Stimulated activated CD8-positive, alpha-beta memory T cell treated with anti-CD3 and anti-CD28 coated beads, Interleukin-12 subunit alpha, Interleukin-12 subunit beta, amount 100 ng/mL, for 4 hours (primary cell): ENCODE results near the gene LRCH3.

Experiments
- DNase-seq: peaks from one replicate; pipeline ENCODE4 v3.0.0-alpha.2; 2020; ENCODE audit warnings: low read depth

LRCH3 gene

DNA sequence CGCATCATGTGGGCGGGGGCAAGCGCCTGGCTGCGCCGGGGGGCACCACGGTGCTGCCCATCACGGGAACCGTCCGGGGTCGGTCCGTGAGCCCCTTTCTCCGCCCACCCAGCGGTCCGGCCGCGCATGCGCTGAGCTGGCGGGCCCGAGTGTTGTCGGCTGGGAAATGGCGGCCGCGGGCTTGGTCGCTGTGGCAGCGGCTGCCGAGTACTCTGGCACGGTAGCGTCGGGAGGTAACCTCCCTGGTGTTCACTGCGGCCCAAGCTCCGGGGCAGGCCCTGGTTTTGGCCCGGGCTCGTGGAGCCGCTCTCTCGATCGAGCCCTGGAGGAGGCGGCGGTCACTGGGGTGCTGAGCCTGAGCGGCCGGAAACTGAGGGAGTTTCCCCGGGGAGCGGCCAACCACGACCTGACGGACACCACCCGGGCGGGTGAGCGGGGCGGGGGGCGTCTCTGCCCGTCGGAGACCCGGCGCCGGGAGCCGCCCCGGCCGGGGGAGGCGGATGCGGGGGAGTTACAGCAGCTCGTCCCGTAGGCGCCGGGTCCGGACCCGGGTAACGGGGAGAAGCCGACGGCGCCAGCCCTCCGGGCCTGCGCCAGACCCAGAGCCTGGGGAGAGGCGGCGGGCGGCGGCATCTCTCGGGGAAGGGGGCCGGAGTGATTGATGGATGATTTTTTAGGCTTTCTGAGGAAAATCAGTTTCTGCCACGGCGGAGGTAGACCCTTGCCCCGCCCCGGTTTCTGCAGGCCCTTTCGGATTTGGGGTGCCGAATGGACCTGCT, at the start of gene LRCH3:
LRCH3 (plus strand) TSS at position 142 of the 779 bp plus-strand sequence; CDS start at position 167, 25 bp downstream.
- DNase-seq: peak; percentile 78

- no peak for DNase-seq
Measured at GRCh38 chr3:197742787-197743186, 48.3 kb upstream of the LRCH3 start.

DNA sequence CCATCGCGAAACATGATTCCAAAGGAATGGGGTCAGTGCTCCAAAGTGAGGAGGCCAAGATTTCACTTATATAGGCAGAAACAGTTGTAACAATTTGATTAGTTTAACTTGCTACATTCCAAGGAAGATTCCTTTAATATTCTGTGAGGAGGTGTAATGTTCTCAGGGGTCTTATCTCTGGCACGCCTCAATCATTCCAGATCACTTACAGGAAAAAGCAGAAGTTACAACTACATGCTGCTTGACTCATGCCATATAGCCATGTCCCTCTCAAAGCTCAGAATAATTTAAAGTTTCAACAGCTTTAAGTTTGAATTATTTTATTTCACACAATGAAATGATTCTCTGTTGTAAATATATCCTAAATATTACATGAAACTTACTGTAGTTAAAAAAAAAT, 44.8 kb upstream of the LRCH3 start:
- DNase-seq: no peak

GRCh38 chr3:197746801-197747237, 44.2 kb upstream of the LRCH3 start:
- no peak for DNase-seq

GRCh38 chr3:197748597-197749314, 42.3 kb upstream of the LRCH3 start:
- no peak for DNase-seq

DNA sequence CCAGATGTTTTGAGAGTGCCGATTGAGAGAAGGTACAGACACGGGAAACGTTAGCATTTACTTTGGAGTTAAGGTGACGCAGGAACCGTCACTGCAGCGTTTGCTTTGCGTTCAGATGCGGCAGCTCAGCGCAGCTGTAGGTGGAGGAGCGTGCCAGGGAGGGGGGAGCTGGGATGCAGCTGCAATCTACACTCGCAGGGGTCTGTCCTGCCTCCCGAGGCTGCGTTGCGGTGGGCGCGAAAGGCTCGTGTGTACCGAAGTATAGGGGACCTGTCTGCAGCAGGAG, 41.8 kb upstream of the LRCH3 start:
- no peak for DNase-seq

DNA sequence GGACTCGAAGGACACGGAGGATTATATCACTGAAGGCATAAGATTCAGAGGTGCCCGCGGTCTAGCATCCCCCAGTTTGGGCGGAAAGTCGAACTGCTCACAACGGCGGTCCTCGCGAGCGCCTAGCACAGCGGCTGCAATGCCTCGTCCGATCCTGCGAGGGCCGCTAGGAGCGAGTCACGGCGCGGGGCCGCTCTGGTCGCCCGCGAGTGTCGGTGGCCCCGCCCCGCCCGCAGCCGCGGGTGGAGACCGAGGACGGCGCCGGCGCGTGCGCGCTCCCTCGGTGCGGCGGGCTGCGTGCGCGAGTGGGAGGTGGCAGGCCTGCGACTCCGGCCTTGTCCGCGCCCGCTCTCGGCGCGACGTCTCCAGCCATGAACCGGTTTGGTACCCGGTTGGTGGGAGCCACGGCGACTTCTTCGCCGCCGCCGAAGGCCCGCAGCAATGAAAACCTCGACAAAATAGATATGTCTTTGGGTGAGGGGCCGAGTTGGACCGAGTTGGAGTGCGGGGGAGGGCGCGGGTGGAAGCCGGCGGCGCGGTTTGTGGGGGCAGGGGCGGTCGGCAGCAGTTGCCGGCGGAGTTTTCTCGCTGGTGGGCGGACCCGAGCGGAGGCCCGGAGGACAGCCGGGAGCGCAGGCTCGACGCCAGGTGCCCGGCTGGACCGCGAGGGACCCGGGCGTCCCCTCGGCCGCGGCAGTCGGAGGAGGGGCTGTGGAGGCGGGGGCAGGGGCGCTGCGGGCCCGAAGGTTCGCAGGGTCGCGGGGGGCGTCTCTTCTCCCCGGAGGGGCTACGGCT, 41.3 kb upstream of the LRCH3 start, which contains the start of gene FYTTD1:
FYTTD1 (plus strand) TSS at position 283 of the 795 bp plus-strand sequence; CDS start at position 372, 89 bp downstream.
- DNase-seq: peak; percentile 84

GRCh38 chr3:197750396-197750831, 40.6 kb upstream of the LRCH3 start:
- peak; percentile 31 for DNase-seq

GRCh38 chr3:197750858-197751737, 40.0 kb upstream of the LRCH3 start:
- DNase-seq: no peak

DNA sequence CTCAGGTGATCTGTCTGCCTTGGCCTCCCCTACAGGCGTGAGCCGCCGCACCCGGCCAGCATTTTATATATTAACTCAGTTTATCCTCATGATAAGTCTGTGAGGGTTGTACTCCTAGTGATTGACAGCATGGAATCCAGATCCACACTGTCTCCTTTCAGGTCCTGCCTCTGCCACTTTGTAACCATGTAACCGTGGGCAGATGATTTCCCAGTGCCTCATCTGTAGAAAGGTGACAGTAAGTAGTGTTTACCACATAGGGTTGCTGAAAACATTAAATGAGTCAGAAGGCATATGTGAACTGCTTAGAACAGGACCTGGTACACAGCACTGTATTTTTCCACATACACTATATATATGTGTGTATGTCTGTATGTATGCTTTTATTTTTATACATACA, 38.9 kb upstream of the LRCH3 start:
- DNase-seq: no peak

- DNase-seq: no peak
Measured at GRCh38 chr3:197753263-197753662, 37.8 kb upstream of the LRCH3 start.

- no peak for DNase-seq
Measured at GRCh38 chr3:197756704-197757103, 34.4 kb upstream of the LRCH3 start.

DNA sequence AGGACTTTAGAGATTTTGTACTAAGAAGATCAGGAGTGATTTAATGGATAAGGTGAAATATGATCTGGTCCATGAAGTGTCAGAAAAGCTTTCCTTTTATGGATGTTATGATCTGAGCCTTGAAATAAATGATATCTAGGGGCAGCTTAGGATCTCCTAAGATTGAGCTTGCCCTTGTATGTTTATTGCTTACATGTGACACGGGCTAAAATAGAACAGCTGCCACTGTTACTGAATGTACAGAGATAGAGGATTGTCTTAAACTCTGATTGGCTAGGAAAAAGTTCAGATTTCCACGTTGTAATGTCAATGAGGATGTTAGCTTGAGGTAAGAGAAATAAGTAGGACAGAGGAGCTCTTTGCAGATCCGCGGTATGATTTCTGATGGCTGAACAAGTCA, 32.5 kb upstream of the LRCH3 start:
- no peak for DNase-seq

- no peak for DNase-seq
Measured at GRCh38 chr3:197761784-197762183, 29.3 kb upstream of the LRCH3 start.

DNA sequence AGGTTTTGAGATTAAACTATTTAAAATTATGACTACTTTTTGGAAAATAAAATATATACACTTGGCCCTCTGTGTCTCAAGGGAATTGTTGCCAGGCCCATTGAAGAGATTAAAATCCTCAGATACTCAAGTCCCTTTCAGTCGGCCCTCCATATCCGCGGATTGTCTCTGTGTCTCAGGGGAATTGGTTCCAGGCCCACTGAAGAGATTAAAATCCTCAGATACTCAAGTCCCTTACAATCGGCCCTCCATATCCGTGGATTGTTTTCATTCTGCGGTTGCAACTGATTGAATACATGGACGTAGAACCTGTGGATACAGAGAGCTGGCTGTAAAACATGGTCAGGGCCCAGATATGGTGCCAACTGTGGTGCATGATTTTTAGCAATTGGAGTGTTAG, 15.7 kb upstream of the LRCH3 start:
- no peak for DNase-seq

- no peak for DNase-seq
Measured at GRCh38 chr3:197782230-197782629, 8.8 kb upstream of the LRCH3 start.

GRCh38 chr3:197784019-197784585, 7.0 kb upstream of the LRCH3 start:
- DNase-seq: no peak

GRCh38 chr3:197787412-197787811, 3.6 kb upstream of the LRCH3 start:
- DNase-seq: no peak

DNA sequence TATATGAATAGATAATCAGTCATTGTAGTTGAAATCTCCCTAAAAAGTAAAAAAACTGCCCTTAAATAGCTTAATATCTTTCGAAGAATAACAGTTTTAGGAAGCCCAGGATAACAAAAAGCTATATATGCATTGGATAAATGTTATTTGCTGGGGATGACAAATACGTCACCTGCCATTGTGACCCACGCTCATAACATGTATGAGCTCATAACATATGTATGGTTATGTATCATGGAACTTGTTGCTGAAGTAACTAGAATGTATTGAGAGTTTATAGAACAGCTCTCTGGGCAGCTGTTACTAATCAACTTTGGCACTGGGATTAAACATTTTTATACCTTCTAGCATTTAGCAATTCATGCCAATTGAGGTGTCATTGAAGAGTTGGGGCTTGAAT, 1.7 kb upstream of the LRCH3 start:
- DNase-seq: no peak

GRCh38 chr3:197790033-197790432, 1.0 kb upstream of the LRCH3 start:
- no peak for DNase-seq
